ACC112 (cell line): ENCODE data around the gene TTLL5.

Experiments used
- H2AFZ ChIP-seq: fragments of 200-600 bp; sonication (generic); one replicate; pipeline ENCODE4 v1.6.0; 2017; ENCODE audit warnings: antibody characterized with exemption, low read length; ENCODE audit not compliant: unreplicated experiment
- H3K27ac ChIP-seq: fragments of 200-600 bp; sonication (generic); 2 replicates; pipeline ENCODE4 v1.5.1; 2014; ENCODE audit warnings: low read depth, mild to moderate bottlenecking, antibody characterized with exemption, low read length, moderate library complexity
- H3K27me3 ChIP-seq: fragments of 200-600 bp; sonication (generic); 2 replicates; pipeline ENCODE4 v1.6.1; 2014; ENCODE audit warnings: mild to moderate bottlenecking, antibody characterized with exemption, low read length, moderate library complexity, mixed read lengths; ENCODE audit not compliant: insufficient read depth
- H3K36me3 ChIP-seq: fragments of 200-600 bp; sonication (generic); 2 replicates; pipeline ENCODE4 v1.6.1; 2016; ENCODE audit warnings: mild to moderate bottlenecking, antibody characterized with exemption, low read length, moderate library complexity, mixed read lengths; ENCODE audit not compliant: insufficient read depth
- H3K4me1 ChIP-seq: fragments of 200-600 bp; sonication (generic); one replicate; pipeline ENCODE4 v1.6.1; 2016; ENCODE audit warnings: low read length, mixed read lengths; ENCODE audit not compliant: insufficient read depth, unreplicated experiment, control insufficient read depth
- H3K4me3 ChIP-seq: fragments of 200-600 bp; sonication (generic); 2 replicates; pipeline ENCODE4 v1.5.1; 2014; ENCODE audit warnings: mild to moderate bottlenecking, low read depth, low read length
- H3K79me2 ChIP-seq: fragments of 200-600 bp; sonication (generic); one replicate; pipeline ENCODE4 v1.6.0; 2016; ENCODE audit warnings: low read length; ENCODE audit not compliant: control insufficient read depth, unreplicated experiment, insufficient read depth

TTLL5 gene

GRCh38 chr14:75757644-75758402 is 96.8 kb downstream of the TTLL5 start:
- no peaks in the 10 kb centered on the region for H3K79me2 ChIP-seq
- H3K27ac ChIP-seq: no peak overlapping the region

DNA sequence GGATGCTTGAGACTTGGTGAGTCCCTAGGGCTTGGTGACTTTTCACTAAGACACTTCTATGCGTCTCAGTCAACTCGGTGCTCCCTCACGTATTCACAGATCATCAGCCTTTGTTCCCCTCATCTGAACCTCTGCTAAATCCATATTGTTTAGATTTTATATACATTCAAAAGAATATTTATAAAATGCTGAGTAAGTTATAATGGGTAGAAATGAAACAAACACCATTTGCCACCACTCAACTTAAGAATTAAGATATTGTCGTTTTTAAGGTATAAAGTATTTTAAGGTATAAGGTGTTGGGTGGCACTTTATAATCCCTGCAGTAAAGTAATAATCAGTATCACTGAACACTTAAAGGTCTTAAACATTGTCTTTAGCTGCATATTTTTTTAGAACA is 103.0 kb downstream of the TTLL5 start:
- Histone ChIP-seq H3K4me3 (no peak overlapping the region), H3K4me1 (peaks cover 4% of the 10 kb centered on the region)

More at GRCh38 chr14:75757644-75758402, 96.8 kb downstream of the TTLL5 start:
- Histone ChIP-seq H3K4me1 (peaks cover 13% of the 10 kb centered on the region), H3K36me3 (peaks cover 30% of the 10 kb centered on the region), H2AFZ (no peak overlapping the region), H3K27me3 (no peaks in the 10 kb centered on the region), H3K4me3 (no peak overlapping the region)

DNA sequence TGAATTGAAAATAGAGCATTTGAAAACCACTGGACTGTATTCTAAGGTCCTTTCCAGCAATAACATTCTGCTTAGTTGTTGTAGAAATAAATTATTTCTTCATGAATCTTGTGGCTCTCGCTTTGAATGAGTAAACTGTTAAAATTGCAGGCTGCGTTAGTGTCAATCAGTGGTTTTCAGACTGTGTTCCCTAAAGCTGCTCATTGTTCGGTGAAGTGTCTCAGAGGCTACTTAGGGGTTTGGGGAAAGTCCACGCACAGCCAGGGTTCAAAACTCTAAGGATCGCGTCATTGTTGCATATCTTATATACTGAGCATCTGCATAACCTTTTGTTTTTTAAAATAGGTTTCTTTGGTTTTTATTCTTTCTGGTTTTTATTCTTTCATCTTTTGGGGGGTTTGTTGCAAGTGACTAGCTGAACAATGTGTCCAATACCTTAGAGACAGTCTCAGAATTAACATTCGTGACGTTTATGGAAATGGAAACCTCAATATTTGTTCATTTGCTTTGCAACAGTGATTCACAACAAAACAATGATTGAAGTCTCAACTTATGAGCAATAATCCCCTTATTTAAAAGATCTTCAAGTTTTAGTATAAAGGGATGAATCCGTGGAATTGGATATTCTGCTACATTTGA is 108.1 kb downstream of the TTLL5 start:
- H2AFZ ChIP-seq: no peak overlapping the region
- 0 out of 2 replicates have a peak, but pooled peaks cover 3% of the 10 kb centered on the region for H3K36me3 ChIP-seq
- no peaks in the 10 kb centered on the region for H3K27me3 ChIP-seq
- no peak overlapping the region for H3K4me3 ChIP-seq
- H3K27ac ChIP-seq: peak overlapping the region; percentile 33; the same call in 1 of the 2 replicates
- peaks cover 4% of the 10 kb centered on the region for H3K4me1 ChIP-seq
- H3K79me2 ChIP-seq: no peaks in the 10 kb centered on the region

More for the DNA sequence above, 103.0 kb downstream of the TTLL5 start:
- Histone ChIP-seq H2AFZ (no peak overlapping the region), H3K27ac (no peak overlapping the region), H3K79me2 (no peaks in the 10 kb centered on the region), H3K36me3 (peaks cover 11% of the 10 kb centered on the region), H3K27me3 (no peaks in the 10 kb centered on the region)

GRCh38 chr14:75770635-75771034 is 109.6 kb downstream of the TTLL5 start:
- Histone ChIP-seq H3K4me3 (no peak overlapping the region), H3K27me3 (no peaks in the 10 kb centered on the region), H3K27ac (no peak overlapping the region), H3K4me1 (peaks cover 4% of the 10 kb centered on the region), H2AFZ (no peak overlapping the region), H3K36me3 (peaks cover 10% of the 10 kb centered on the region; the same call in 1 of the 2 replicates), H3K79me2 (no peaks in the 10 kb centered on the region)

GRCh38 chr14:75771595-75771994 is 110.5 kb downstream of the TTLL5 start:
- Histone ChIP-seq H3K4me1 (peaks cover 4% of the 10 kb centered on the region), H3K79me2 (no peaks in the 10 kb centered on the region), H3K36me3 (peaks cover 12% of the 10 kb centered on the region; the same call in 1 of the 2 replicates), H3K27ac (no peak overlapping the region), H3K27me3 (no peaks in the 10 kb centered on the region), H2AFZ (no peak overlapping the region), H3K4me3 (no peak overlapping the region)

- Histone ChIP-seq H2AFZ (no peak overlapping the region), H3K4me3 (no peak overlapping the region), H3K79me2 (no peaks in the 10 kb centered on the region), H3K27ac (no peak overlapping the region), H3K27me3 (no peaks in the 10 kb centered on the region), H3K4me1 (no peaks in the 10 kb centered on the region), H3K36me3 (peaks cover 12% of the 10 kb centered on the region; the same call in 1 of the 2 replicates)
Observed at GRCh38 chr14:75773046-75773445, 112.0 kb downstream of the TTLL5 start.

GRCh38 chr14:75781096-75781495 is 120.0 kb downstream of the TTLL5 start:
- Histone ChIP-seq H3K4me3 (no peak overlapping the region), H3K27me3 (no peaks in the 10 kb centered on the region), H2AFZ (no peak overlapping the region), H3K36me3 (peaks cover 22% of the 10 kb centered on the region), H3K4me1 (no peaks in the 10 kb centered on the region), H3K27ac (no peak overlapping the region), H3K79me2 (no peaks in the 10 kb centered on the region)

DNA sequence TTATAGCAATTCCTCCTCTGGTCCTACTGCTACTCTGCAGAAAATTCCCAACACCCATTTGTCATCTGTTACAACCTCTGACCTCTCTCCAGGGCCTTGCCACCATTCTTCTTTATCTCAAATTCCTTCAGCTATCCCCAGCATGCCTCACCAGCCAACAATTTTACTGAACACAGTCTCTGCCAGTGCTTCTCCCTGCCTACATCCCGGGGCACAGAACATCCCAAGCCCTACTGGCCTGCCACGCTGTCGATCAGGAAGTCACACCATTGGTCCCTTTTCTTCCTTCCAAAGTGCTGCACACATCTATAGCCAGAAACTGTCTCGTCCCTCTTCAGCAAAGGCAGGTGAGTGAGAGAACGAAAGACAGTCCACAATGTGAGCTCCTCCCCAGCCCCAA is 122.1 kb downstream of the TTLL5 start:
- H3K27me3 ChIP-seq: no peaks in the 10 kb centered on the region
- H3K79me2 ChIP-seq: no peaks in the 10 kb centered on the region
- no peak overlapping the region for H3K4me3 ChIP-seq
- peaks cover 29% of the 10 kb centered on the region for H3K36me3 ChIP-seq
- no peak overlapping the region for H3K27ac ChIP-seq
- H2AFZ ChIP-seq: no peak overlapping the region
- H3K4me1 ChIP-seq: no peaks in the 10 kb centered on the region

GRCh38 chr14:75783602-75784313 is 122.7 kb downstream of the TTLL5 start:
- Histone ChIP-seq H3K79me2 (no peaks in the 10 kb centered on the region), H3K36me3 (peaks cover 34% of the 10 kb centered on the region), H3K27ac (no peak overlapping the region), H3K4me1 (no peaks in the 10 kb centered on the region), H3K27me3 (no peaks in the 10 kb centered on the region), H3K4me3 (no peak overlapping the region), H2AFZ (no peak overlapping the region)

- no peaks in the 10 kb centered on the region for H3K27me3 ChIP-seq
- H3K4me1 ChIP-seq: no peaks in the 10 kb centered on the region
- no peak overlapping the region for H3K27ac ChIP-seq
- no peaks in the 10 kb centered on the region for H3K79me2 ChIP-seq
- H2AFZ ChIP-seq: no peak overlapping the region
- H3K36me3 ChIP-seq: peaks cover 39% of the 10 kb centered on the region
- no peak overlapping the region for H3K4me3 ChIP-seq
Observed at GRCh38 chr14:75784314-75784686, 123.3 kb downstream of the TTLL5 start.
